ENCODE measurements around the gene MAGI3. TPM values are rescaled to one million over a fixed set of nuclear protein-coding genes. Genes with fewer than 3 reads are reported as not detected.

The MAGI3 gene
- total and polyA plus RNA-seq, 2 donors (not counting 1 experiment from before 2014, with no cell fraction given) = 5.1 to 9.2 TPM

DNA sequence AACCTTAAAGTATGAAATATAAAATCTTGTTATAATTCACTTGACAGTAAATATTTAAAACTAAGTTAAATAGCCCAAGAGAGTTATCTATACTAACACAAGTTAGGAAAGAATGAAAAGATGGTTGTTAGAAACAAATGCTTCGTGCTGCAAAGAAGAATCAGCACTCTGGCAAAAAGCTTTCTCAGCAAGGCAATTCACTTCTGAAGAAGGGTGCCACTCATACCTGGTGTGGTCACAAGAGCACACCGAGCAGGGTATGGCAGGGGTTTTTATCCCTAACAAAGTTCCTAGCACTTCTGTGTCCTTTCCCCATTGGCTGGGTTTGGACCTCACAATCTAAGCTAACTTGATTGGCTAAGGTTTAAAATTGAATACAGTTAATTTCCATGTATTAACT is 121.0 kb downstream of the MAGI3 start:
- Histone ChIP-seq H2AFZ (ENCODE audit: low read length) (no peak overlapping the region), H3K4me3 (replicated peaks in 1 of 4; ENCODE audit: control extremely low read depth in 1 of 4, insufficient read depth in 1 of 4, low read depth in 3 of 4, low read length in 4 of 4) (no peak overlapping the region)

DNA sequence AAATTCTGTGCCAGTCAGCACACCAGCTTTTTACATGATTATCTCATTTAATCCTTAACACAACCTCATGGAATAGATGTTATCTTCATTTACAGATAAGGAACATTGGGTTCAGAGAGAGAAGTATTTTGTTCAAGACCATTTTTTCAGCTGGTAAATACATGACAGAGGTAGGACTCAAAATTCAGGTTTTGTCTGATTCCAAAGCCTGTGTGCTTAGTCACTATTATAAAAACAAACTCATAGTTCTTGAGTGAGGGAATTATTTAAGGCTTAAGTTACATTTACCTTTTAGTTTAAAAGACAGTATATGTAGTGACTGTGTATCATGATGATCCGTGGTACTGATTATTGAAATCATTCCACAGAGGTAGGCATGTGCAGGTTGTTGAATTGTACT is 125.2 kb downstream of the MAGI3 start:
- H3K36me3 ChIP-seq (ENCODE audit: control insufficient read depth, insufficient read depth, low read length) = no peaks in the 10 kb centered on the region
- H3K79me2 ChIP-seq (ENCODE audit: control insufficient read depth, insufficient read depth, low read length) = no peaks in the 10 kb centered on the region
- H3K9ac ChIP-seq (ENCODE audit: insufficient read depth, low read length) = no peak overlapping the region
- no peak overlapping the region for H3K27ac ChIP-seq (ENCODE audit: insufficient read depth, low read length)
- TF ChIP-seq CTCF (conservative IDR thresholded peaks at IDR 0.05 in 1 of 2, IDR thresholded peaks at IDR 0.05 in 1 of 2; ENCODE audit: low read depth in 1 of 2, low read length in 2 of 2) = no peak
- no peak overlapping the region for H2AFZ ChIP-seq (ENCODE audit: low read length)
- H3K4me2 ChIP-seq (ENCODE audit: extremely low read depth, insufficient read depth, low read length) = no peak overlapping the region
- H4K20me1 ChIP-seq (ENCODE audit: control insufficient read depth, extremely low read depth, insufficient read depth, low read length) = no peaks in the 10 kb centered on the region
- no peak overlapping the region for H3K4me3 ChIP-seq (replicated peaks in 1 of 4; ENCODE audit: control extremely low read depth in 1 of 4, insufficient read depth in 1 of 4, low read depth in 3 of 4, low read length in 4 of 4)
- H3K9me3 ChIP-seq (ENCODE audit: control insufficient read depth, insufficient read depth, low read depth, low read length) = no peaks in the 10 kb centered on the region
- peaks cover 6% of the 10 kb centered on the region for H3K4me1 ChIP-seq (ENCODE audit: control insufficient read depth, extremely low read depth, insufficient read depth, low read length)
- no peaks in the 10 kb centered on the region for H3K27me3 ChIP-seq (ENCODE audit: control insufficient read depth, insufficient read depth, low read length)
- DNase-seq (ENCODE audit: low read depth in 2 of 2) = peak in 1 of 2 donors; percentile 65

More for the DNA sequence above, 121.0 kb downstream of the MAGI3 start:
- DNase-seq (ENCODE audit: low read depth in 2 of 2) = no peak
- Histone ChIP-seq H3K4me1 (ENCODE audit: control insufficient read depth, extremely low read depth, insufficient read depth, low read length) (no peaks in the 10 kb centered on the region), H3K36me3 (ENCODE audit: control insufficient read depth, insufficient read depth, low read length) (no peaks in the 10 kb centered on the region), H3K9me3 (ENCODE audit: control insufficient read depth, insufficient read depth, low read depth, low read length) (no peaks in the 10 kb centered on the region), H3K27me3 (ENCODE audit: control insufficient read depth, insufficient read depth, low read length) (no peaks in the 10 kb centered on the region), H3K9ac (ENCODE audit: insufficient read depth, low read length) (no peak overlapping the region), H3K27ac (ENCODE audit: insufficient read depth, low read length) (no peak overlapping the region), H3K4me2 (ENCODE audit: extremely low read depth, insufficient read depth, low read length) (no peak overlapping the region), H4K20me1 (ENCODE audit: control insufficient read depth, extremely low read depth, insufficient read depth, low read length) (no peaks in the 10 kb centered on the region), H3K79me2 (ENCODE audit: control insufficient read depth, insufficient read depth, low read length) (no peaks in the 10 kb centered on the region)
- TF ChIP-seq CTCF (conservative IDR thresholded peaks at IDR 0.05 in 1 of 2, IDR thresholded peaks at IDR 0.05 in 1 of 2; ENCODE audit: low read depth in 1 of 2, low read length in 2 of 2) = no peak

GRCh38 chr1:113517346-113517745 is 127.0 kb downstream of the MAGI3 start:
- H3K9ac ChIP-seq (ENCODE audit: insufficient read depth, low read length) = no peak overlapping the region

More at GRCh38 chr1:113517346-113517745, 127.0 kb downstream of the MAGI3 start:
- H4K20me1 ChIP-seq (ENCODE audit: control insufficient read depth, extremely low read depth, insufficient read depth, low read length) = no peaks in the 10 kb centered on the region
- H3K27me3 ChIP-seq (ENCODE audit: control insufficient read depth, insufficient read depth, low read length) = no peaks in the 10 kb centered on the region
- no peaks in the 10 kb centered on the region for H3K36me3 ChIP-seq (ENCODE audit: control insufficient read depth, insufficient read depth, low read length)
- no peak overlapping the region for H3K27ac ChIP-seq (ENCODE audit: insufficient read depth, low read length)
- TF ChIP-seq CTCF (conservative IDR thresholded peaks at IDR 0.05 in 1 of 2, IDR thresholded peaks at IDR 0.05 in 1 of 2; ENCODE audit: low read depth in 1 of 2, low read length in 2 of 2) = no peak
- no peak for TF ChIP-seq EZH2 (IDR thresholded peaks at IDR 0.05; ENCODE audit: low read length, missing control alignments)
- no peak overlapping the region for H3K4me3 ChIP-seq (replicated peaks in 1 of 4; ENCODE audit: control extremely low read depth in 1 of 4, insufficient read depth in 1 of 4, low read depth in 3 of 4, low read length in 4 of 4)
- no peak overlapping the region for H2AFZ ChIP-seq (ENCODE audit: low read length)
- no peak for DNase-seq (ENCODE audit: low read depth in 2 of 2)
- no peak overlapping the region for H3K4me2 ChIP-seq (ENCODE audit: extremely low read depth, insufficient read depth, low read length)
- H3K9me3 ChIP-seq (ENCODE audit: control insufficient read depth, insufficient read depth, low read depth, low read length) = no peaks in the 10 kb centered on the region
- H3K79me2 ChIP-seq (ENCODE audit: control insufficient read depth, insufficient read depth, low read length) = no peaks in the 10 kb centered on the region
- peaks cover 6% of the 10 kb centered on the region for H3K4me1 ChIP-seq (ENCODE audit: control insufficient read depth, extremely low read depth, insufficient read depth, low read length)
